ENCODE results near the gene CYTH4. TPM values are rescaled to one million over a fixed set of nuclear protein-coding genes. Genes with fewer than 3 reads are reported as not detected.

Gene CYTH4
- polyA plus RNA-seq, 2 of the 4 experiments (the other 2 are of a cell fraction): 0.05 to 0.10 TPM

GRCh38 chr22:37316875-37317371 lies 34.6 kb downstream of the CYTH4 start (continued):
- TF ChIP-seq USF2 (IDR thresholded peaks at IDR 0.05) (no peak), HOXB5 (CRISPR knock-in tag; IDR thresholded peaks at IDR 0.05) (no peak), MAX (IDR thresholded peaks at IDR 0.05) (peak; percentile 64), MAFK (IDR thresholded peaks at IDR 0.05; ENCODE audit: partially characterized antibody) (no peak)

DNA sequence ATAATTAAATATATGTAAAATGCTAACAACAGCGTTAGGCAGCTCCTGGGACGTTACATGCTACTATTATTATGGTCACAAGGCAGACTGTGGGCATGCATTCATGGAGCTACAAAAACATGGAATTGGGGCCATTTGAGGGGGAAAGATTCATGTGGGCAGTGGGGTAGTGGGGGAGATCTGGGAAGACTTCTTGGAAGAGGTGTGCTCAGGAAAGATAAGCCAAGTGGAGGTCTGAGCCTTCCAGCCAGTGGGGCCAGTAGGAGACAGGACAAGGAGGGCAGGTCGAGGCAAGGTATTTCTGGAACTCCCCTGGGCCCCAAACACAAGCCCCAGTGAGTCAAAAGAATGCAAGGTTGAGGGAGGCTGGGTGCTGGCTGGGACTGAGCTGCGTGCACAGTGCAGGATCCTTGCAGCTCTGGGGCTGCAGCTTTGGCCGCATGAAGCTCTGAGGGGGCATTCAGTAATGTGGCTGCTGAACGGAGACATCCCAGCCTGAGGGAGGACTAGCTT lies 35.4 kb downstream of the CYTH4 start:
- Histone ChIP-seq H3K4me2 (0 out of 3 replicates have a peak overlapping the region, but pooled peaks have one; percentile 14), H3K27ac (peak overlapping the region; percentile 64 to 85), H3K9me3 (no peaks in the 10 kb centered on the region), H3K4me1 (peaks cover 61% of the 10 kb centered on the region), H3K4me3 (no peak overlapping the region)
- ATAC-seq: no peak
- TF ChIP-seq JUNB (IDR thresholded peaks at IDR 0.05) (no peak), ZFP36 (IDR thresholded peaks at IDR 0.05; ENCODE audit: borderline replicate concordance, partially characterized antibody) (peak; percentile 60)
- ChIA-PET CTCF (interaction anchor here (0.6 to 9.9 kb wide), 21 partner anchors 10 to 285 kb away, joined by 3 to 134 read pairs (median 5); partner anchors contain the start of genes ELFN2 and MFNG), POLR2A (no interaction called here)
- no peak for DNase-seq (ENCODE audit: low read depth in 1 of 2, low spot score in 1 of 2)
- WGBS (ENCODE audit: missing lambda C conversion rate): 67% methylated on average over 6 of the region's 6 CpGs
- FAIRE-seq: no peak

DNA sequence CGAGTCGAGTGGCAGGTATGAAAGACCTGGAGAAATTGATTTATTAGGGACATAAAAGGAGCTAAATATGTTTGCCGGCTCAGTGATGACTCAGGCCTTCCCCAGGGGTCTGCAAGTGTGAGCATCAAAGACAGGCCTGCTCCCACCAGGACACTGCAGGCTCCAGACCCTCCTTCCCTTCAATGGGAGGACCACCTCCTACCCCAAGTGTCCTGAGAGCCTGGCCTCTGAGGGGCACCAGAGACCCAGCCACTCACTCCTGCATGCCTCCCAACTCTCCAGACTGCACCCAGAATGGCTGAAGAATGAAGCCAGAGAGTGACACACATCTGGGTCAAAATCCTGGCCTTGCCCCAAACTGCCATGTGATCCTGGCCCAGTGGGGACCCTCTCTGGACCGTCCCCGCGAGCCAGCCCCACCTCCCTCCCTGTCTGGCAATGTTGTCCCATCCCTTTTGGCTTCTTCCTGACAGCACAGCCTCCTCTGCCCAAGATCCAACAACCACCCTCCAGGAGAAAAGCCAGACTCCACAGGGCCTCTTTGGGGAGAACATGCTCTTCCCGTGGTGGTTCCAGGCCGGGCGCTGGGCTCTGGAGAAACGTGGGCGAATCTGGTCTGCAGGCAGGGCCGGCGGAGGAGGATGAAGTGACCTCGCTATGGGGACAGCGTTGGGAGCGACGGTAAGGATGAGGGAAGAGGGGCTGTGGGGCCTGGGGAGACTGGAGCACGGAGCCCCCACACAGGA lies 36.2 kb downstream of the CYTH4 start:
- no peak overlapping the region for H3K4me3 ChIP-seq
- peaks cover 69% of the 10 kb centered on the region for H3K4me1 ChIP-seq
- ATAC-seq (peak in 1 of 2 experiments; percentile 12; a peak in 1 of 6 replicates), DNase-seq (ENCODE audit: low read depth in 1 of 2, low spot score in 1 of 2) (no peak), FAIRE-seq (no peak)
- 0 out of 3 replicates have a peak overlapping the region, but pooled peaks have one; percentile 14 for H3K4me2 ChIP-seq
- CTCF ChIA-PET: interaction anchor here (0.6 to 9.9 kb wide), 14 partner anchors 13 to 274 kb away, joined by 3 to 134 read pairs (median 5); partner anchors contain the start of gene ELFN2
- no peaks in the 10 kb centered on the region for H3K9me3 ChIP-seq
- peak overlapping the region; percentile 64 to 85 for H3K27ac ChIP-seq
- POLR2A ChIA-PET: no interaction called here
- TF ChIP-seq RAD21 (conservative IDR thresholded peaks at IDR 0.05 in 1 of 2, IDR thresholded peaks at IDR 0.05 in 1 of 2) (peak; percentile 47 to 56; a peak in 3 of 5 replicates), BCL3 (IDR thresholded peaks at IDR 0.05) (no peak), ZFP36 (IDR thresholded peaks at IDR 0.05; ENCODE audit: borderline replicate concordance, partially characterized antibody) (no peak), FOSB (CRISPR knock-in tag; IDR thresholded peaks at IDR 0.05) (no peak), TFCP2L1 (CRISPR knock-in tag; IDR thresholded peaks at IDR 0.05) (no peak), RARB (CRISPR knock-in tag; IDR thresholded peaks at IDR 0.05) (no peak), PBX3 (IDR thresholded peaks at IDR 0.05) (no peak), HES2 (IDR thresholded peaks at IDR 0.05) (no peak), NR3C1 (IDR thresholded peaks at IDR 0.05) (no peak), CTCF (IDR thresholded peaks at IDR 0.05) (peak; percentile 28; the same call in 2 of the 3 replicates), JUN (IDR thresholded peaks at IDR 0.05) (no peak), USF2 (IDR thresholded peaks at IDR 0.05) (no peak), SREBF2 (IDR thresholded peaks at IDR 0.05) (no peak), RNF2 (IDR thresholded peaks at IDR 0.05; ENCODE audit: borderline replicate concordance, low read depth) (no peak), SMC3 (IDR thresholded peaks at IDR 0.05) (peak; percentile 27; the same call in 1 of the 3 replicates), CHD4 (IDR thresholded peaks at IDR 0.05; ENCODE audit: borderline replicate concordance) (no peak)
- 78% methylated on average over 18 of the region's 18 CpGs for WGBS (ENCODE audit: missing lambda C conversion rate)
